ENCODE data around the gene SUN1.

DNA sequence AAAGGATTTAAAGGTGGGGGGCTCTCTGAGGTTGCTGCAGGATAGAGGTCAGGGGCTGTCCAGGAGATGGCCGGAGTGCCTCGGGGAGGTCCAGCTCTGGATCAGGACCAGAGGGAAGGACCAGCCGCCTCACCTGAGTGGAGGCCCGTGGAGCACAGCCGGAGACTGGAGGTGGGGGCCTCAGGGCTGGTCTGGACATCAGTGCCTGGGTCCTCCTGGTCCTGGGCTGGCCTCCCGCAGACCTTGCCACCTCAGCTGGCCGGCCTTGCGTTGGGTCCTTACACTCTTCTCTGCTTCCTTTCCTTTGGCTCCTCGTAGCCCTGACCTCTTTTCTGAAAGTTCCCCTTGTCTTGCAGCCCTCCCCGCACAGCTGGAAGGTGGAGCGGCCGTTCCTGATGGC lies 2.0 kb downstream of the SUN1 start:
- TF ChIP-seq, protein P1, sequence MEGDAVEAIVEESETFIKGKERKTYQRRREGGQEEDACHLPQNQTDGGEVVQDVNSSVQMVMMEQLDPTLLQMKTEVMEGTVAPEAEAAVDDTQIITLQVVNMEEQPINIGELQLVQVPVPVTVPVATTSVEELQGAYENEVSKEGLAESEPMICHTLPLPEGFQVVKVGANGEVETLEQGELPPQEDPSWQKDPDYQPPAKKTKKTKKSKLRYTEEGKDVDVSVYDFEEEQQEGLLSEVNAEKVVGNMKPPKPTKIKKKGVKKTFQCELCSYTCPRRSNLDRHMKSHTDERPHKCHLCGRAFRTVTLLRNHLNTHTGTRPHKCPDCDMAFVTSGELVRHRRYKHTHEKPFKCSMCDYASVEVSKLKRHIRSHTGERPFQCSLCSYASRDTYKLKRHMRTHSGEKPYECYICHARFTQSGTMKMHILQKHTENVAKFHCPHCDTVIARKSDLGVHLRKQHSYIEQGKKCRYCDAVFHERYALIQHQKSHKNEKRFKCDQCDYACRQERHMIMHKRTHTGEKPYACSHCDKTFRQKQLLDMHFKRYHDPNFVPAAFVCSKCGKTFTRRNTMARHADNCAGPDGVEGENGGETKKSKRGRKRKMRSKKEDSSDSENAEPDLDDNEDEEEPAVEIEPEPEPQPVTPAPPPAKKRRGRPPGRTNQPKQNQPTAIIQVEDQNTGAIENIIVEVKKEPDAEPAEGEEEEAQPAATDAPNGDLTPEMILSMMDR (IDR thresholded peaks at IDR 0.05): no peak
- no peak for TF ChIP-seq EZH2 (IDR thresholded peaks at IDR 0.05; ENCODE audit: borderline replicate concordance, insufficient read depth, low read depth, low read length, poor library complexity, severe bottlenecking)
